Measurements from ENCODE around the gene GPX4. TPM values are rescaled to one million over a fixed set of nuclear protein-coding genes. Genes with fewer than 3 reads are reported as not detected.

GPX4 gene
- total and polyA plus RNA-seq, 9 of the 15 experiments (the other 6 are each of a cell fraction or from before 2014, with no cell fraction given), result 61.4 to 661 (median 349) TPM

DNA sequence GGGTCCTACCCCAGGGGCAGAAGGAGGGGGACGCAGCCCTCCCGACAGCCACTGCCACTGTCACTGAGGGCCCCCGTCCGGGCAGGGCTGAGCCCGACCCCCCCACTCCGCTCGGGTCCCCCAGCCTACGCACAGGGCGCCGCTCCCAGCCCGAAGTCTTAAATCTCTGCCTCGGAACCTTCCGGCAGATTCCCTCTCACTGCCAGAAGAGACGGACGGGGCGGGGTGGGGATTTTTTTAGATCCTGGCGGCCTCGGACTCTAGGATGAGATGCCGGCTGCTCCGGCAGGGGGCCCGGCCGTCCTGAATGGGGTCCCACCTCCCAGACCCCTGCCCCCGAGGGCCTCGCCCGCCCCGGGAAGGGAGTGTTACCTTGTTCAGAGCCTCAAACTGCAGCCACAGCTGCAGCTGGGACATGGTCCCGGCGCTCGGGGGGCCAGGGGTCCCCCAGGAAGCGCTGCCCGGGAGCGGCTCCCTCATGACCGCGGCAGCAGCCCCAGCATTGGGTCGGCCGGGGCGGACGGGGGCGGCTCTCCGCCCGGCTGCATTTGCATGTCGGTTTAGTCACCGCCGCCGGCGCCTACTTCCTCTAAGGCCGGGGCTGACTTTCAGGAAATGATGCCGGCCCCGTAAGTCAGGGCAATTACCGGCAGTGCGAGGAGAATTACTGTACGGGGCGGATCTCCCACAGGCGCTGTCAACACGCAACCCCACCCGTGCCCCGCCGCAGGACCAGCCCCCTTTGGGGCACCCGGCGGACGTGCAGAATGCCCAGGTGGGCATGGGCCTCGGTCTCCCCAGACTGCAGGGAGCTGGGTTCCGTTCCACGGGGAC, 28.1 kb downstream of the GPX4 start:
- POLR2A ChIA-PET, result interaction anchor here (0.6 to 1.4 kb wide), 4 partner anchors 15 to 240 kb away, joined by 3 to 5 read pairs (median 4); no protein-coding TSS in a partner anchor
- WGBS (ENCODE audit: insufficient coverage, low coverage, missing lambda C conversion rate), result 25% methylated on average over 36 of the region's 64 CpGs
- Histone ChIP-seq H4K20me1 (replicated peaks; ENCODE audit: control insufficient read depth, insufficient read depth, low read length) (no peaks in the 10 kb centered on the region; the same call in 1 of the 2 replicates), H3K9me1 (ENCODE audit: control insufficient read depth, insufficient read depth, low read length) (peaks cover 3% of the 10 kb centered on the region), H3K27me3 (ENCODE audit: control insufficient read depth in 2 of 2, insufficient read depth in 2 of 2, low read length in 2 of 2) (no peaks in the 10 kb centered on the region), H3K36me3 (ENCODE audit: control insufficient read depth, insufficient read depth, low read length) (peaks cover 14% of the 10 kb centered on the region; the same call in 1 of the 3 replicates), H3K4me1 (replicated peaks in 1 of 2; ENCODE audit: control insufficient read depth in 2 of 2, insufficient read depth in 2 of 2, low read length in 2 of 2) (peaks cover 5 to 75% of the 10 kb centered on the region in 2 experiments), H3K9me3 (replicated peaks; ENCODE audit: control insufficient read depth, insufficient read depth, low read depth, low read length) (no peaks in the 10 kb centered on the region), H3K27ac (ENCODE audit: extremely low read depth, low read depth, low read length) (peak overlapping the region; percentile 80; the same call in 2 of the 3 replicates), H2AFZ (ENCODE audit: low read depth, low read length) (0 out of 2 replicates have a peak overlapping the region, but pooled peaks have one; percentile 45), H3K9ac (ENCODE audit: insufficient read depth in 1 of 2, low read depth in 2 of 2, low read length in 2 of 2) (peak overlapping the region; percentile 53 to 90; a peak in 3 of 4 replicates), H3K79me2 (ENCODE audit: control insufficient read depth, insufficient read depth, low read length) (peaks cover 16% of the 10 kb centered on the region; the same call in 2 of the 3 replicates), H3K4me2 (ENCODE audit: insufficient read depth, low read length) (peak overlapping the region; percentile 50; the same call in 1 of the 2 replicates), H3K4me3 (peak overlapping the region; percentile 39)
- ATAC-seq (peak; percentile 92), FAIRE-seq (no peak), DNase-seq (ENCODE audit: extremely low read depth in 1 of 4, low spot score in 3 of 4) (peak; percentile 40 to 79 (median 56))
- in situ Hi-C loops (cut with MboI) (no loop called here), intact Hi-C loops (cut with micrococcal nuclease) (no loop called here)
- no TSS peak for BruUV-seq (replicated peaks)
- CTCF ChIA-PET (ENCODE audit: low intra/inter-chr PET ratio), result no interaction called here
- no peak for TF ChIP-seq NFIX (CRISPR knock-in tag; IDR thresholded peaks at IDR 0.05; ENCODE audit: low read depth)
- peak; percentile 14 for TF ChIP-seq TBP (optimal IDR thresholded peaks at IDR 0.05; ENCODE audit: low read depth, low read length)
- TF ChIP-seq HSF4 (CRISPR knock-in tag; IDR thresholded peaks at IDR 0.05; ENCODE audit: borderline replicate concordance), result no peak
- no peak for TF ChIP-seq HNRNPL (IDR thresholded peaks at IDR 0.05; ENCODE audit: low read depth, low read length)
- TF ChIP-seq ZFP1 (CRISPR knock-in tag; IDR thresholded peaks at IDR 0.05), result no peak
- no peak for TF ChIP-seq BRD9 (IDR thresholded peaks at IDR 0.05; ENCODE audit: low read depth, partially characterized antibody)
- TF ChIP-seq, protein P1, sequence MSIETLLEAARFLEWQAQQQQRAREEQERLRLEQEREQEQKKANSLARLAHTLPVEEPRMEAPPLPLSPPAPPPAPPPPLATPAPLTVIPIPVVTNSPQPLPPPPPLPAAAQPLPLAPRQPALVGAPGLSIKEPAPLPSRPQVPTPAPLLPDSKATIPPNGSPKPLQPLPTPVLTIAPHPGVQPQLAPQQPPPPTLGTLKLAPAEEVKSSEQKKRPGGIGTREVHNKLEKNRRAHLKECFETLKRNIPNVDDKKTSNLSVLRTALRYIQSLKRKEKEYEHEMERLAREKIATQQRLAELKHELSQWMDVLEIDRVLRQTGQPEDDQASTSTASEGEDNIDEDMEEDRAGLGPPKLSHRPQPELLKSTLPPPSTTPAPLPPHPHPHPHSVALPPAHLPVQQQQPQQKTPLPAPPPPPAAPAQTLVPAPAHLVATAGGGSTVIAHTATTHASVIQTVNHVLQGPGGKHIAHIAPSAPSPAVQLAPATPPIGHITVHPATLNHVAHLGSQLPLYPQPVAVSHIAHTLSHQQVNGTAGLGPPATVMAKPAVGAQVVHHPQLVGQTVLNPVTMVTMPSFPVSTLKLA (conservative IDR thresholded peaks at IDR 0.05), result no peak
- TF ChIP-seq ZNF551 (CRISPR knock-in tag; IDR thresholded peaks at IDR 0.05), result no peak
- no peak for TF ChIP-seq ZBTB43 (CRISPR knock-in tag; IDR thresholded peaks at IDR 0.05)
- no peak for TF ChIP-seq E2F5 (CRISPR knock-in tag; IDR thresholded peaks at IDR 0.05)
- TF ChIP-seq MTA1 (IDR thresholded peaks at IDR 0.05; ENCODE audit: borderline replicate concordance), result no peak
- TF ChIP-seq, protein P2, sequence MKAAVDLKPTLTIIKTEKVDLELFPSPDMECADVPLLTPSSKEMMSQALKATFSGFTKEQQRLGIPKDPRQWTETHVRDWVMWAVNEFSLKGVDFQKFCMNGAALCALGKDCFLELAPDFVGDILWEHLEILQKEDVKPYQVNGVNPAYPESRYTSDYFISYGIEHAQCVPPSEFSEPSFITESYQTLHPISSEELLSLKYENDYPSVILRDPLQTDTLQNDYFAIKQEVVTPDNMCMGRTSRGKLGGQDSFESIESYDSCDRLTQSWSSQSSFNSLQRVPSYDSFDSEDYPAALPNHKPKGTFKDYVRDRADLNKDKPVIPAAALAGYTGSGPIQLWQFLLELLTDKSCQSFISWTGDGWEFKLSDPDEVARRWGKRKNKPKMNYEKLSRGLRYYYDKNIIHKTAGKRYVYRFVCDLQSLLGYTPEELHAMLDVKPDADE (conservative IDR thresholded peaks at IDR 0.05; ENCODE audit: control insufficient read depth, low read depth, low read length), result no peak
- TF ChIP-seq KLF6 (CRISPR knock-in tag; IDR thresholded peaks at IDR 0.05; ENCODE audit: borderline replicate concordance), result no peak
- no peak for TF ChIP-seq SRSF9 (IDR thresholded peaks at IDR 0.05; ENCODE audit: borderline replicate concordance, low read depth, low read length)
- TF ChIP-seq, protein P3, sequence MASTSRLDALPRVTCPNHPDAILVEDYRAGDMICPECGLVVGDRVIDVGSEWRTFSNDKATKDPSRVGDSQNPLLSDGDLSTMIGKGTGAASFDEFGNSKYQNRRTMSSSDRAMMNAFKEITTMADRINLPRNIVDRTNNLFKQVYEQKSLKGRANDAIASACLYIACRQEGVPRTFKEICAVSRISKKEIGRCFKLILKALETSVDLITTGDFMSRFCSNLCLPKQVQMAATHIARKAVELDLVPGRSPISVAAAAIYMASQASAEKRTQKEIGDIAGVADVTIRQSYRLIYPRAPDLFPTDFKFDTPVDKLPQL (IDR thresholded peaks at IDR 0.05; ENCODE audit: extremely low read depth, insufficient read length), result no peak
